GM19328 (cell line): ENCODE measurements around the gene ASTN1.

ENCODE experiments used
- ATAC-seq: cut with Tn5 transposase; IDR thresholded peaks from one replicate; pipeline ENCODE4 v1.9.1; 2021; ENCODE audit warnings: mild to moderate bottlenecking, moderate library complexity; ENCODE audit not compliant: unreplicated experiment

Gene ASTN1

DNA sequence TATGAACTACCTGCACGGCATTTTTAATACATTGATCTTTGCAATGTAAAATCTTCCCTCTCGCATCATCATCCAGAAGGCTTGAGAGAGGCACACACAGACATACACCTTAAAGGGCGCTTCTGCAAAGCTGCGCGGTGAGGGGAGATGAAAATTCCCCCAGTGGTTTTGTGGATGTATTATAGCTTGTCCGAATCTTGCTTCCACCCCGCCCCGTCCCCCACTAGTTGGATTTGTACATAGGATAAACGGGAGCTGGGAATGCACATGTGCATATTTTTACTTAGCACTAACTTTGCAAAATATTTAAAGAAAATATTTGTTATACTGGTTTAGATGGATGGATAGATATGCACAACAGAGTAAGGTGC is 542 bp upstream of the ASTN1 start:
- no peak for ATAC-seq

DNA sequence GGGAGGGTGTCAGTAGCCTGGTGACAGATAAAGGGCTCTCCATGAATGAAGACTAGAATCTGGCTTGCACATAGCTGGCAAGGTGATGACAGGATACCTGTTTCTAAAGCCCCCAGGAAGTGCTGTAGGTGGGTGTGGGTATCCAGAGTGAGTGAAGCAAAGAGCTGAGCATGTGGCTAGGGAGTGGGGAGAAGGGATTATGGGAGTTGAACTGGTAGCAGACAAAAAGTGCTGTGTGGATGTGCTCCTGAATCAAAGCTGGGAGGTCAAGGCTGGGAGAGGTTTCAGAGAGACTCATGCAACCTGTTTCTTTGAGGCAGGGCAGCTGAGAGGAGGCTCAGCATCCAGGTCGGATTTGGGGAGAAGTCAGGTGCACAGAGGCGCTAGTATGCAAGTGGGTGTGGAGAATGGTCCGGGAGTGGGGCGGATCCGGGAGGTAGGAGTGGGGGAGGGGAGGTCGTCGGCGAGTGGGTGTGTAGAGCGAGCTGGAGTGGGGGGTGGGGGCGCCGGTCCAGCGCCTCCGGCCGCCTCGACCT is 600 bp downstream of the ASTN1 start:
- no peak for ATAC-seq

DNA sequence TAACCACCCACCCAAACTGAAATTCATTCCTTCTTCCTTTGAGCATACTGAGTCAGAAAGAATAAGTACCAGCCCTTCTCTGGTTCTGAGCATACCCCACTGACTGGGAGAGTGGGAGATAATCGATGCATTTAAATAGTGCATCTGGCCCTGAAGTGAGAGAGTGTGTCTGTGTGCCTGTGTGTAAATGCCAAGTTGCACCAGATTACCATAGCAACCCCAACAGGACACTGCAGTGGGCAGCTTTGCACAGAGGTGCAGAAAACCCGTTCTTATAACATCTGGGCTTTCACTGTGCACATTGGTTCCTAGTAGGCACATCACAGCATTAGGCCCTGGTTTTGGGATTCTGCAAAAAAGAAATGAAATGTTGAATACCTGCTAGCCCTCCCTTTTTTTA is 2.3 kb downstream of the ASTN1 start:
- no peak for ATAC-seq

DNA sequence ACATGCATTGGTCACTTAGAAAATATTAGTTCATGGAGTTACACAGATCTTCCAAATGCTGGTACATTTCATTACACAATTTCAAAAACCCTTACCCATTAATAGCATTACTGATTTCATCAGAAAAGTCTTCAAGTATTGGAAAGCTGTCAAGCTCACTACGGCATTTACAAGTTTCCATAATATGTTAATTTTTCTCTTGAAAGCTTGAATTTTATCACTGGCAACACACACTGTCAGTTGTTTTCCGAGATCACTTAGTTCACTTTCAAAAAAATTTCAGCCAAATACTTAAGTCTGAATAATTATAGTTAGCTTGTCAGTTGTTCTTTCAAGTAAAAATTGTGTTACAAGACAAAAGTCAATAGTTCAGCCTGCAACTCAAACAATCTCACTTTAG is 18.0 kb downstream of the ASTN1 start:
- no peak for ATAC-seq

DNA sequence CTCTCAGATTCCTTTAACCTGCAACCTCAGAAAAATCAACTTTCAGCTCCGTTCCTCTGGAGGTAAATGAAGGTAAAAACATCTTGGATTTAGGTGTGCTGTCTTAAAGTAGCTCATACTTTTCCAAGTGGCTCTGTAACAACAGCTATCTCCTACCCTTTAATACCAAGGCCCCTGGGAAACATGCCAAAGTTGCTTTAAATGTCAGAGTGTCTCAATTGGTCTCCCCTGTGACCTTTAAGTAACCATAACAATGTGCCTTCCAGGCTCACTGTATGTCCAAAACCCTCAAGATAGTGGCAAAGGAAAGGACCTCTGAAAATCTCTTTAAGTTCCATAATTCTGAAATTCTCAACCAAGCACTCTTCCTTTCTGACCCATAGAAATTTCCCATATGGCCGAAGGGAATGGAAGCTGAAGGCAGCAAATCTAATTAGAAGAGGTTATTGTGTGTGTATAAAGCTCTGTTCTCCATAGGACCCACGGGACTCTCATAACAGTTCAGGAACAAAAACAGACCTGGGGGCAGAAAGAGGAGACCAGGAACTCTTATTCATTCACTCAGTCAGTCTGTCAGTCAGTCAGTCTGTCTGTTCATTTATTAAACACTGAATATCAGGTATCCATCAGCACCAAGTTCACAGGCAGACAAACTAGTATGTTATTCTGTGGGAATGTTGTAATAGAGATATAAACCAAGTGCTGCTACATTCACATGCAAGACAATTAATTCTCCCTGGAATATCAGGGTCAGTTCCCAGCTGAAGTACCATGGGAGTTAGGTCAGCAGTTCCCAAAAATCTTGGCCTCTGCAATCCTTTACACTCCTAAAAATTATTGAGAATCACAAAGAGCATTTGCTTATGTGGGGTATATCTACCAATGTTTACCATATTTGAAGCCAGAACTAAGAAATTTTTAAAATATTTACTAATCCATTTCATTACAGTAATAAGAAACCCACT is 19.1 kb downstream of the ASTN1 start:
- no peak for ATAC-seq

DNA sequence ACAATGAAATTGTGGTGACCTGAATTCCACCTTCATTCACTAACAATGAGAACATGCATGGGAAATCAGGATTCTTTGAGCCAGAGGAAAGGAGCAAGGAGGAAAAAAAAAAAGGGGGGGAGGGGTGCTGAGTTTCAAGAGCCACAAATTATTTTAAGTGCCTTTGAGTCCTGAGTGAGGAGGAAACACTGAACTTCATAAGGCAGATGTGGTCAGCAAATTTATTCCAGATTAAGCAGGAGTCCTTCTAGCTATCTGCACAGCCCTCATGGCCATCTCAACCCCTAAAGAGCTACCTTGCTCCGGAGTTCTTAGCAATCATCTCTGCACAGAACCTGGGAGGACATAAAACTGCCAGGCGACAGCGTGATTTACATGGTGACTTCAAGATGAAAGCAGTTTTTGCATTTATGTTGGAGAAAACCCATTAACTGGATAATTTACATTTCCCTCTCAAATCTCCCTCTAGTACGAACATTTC is 21.7 kb downstream of the ASTN1 start:
- ATAC-seq: no peak

DNA sequence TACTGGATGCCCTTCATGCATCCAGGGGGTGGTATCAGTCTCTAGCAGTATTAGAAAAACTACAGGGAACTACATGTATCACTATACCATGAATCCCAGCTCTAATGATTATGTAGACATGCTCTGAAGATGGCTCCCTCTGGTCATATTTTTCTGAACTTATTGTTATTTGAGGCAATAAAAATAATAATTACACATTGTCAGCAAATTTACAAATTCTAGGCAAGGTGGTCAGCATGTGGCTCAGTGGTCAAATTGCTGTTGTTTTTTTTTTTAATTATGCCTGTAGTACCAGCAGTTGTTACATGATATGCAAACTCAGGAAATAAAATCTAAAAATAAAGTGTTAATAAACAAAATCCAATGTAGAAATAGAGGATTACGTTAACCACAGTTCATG is 22.5 kb downstream of the ASTN1 start:
- no peak for ATAC-seq

DNA sequence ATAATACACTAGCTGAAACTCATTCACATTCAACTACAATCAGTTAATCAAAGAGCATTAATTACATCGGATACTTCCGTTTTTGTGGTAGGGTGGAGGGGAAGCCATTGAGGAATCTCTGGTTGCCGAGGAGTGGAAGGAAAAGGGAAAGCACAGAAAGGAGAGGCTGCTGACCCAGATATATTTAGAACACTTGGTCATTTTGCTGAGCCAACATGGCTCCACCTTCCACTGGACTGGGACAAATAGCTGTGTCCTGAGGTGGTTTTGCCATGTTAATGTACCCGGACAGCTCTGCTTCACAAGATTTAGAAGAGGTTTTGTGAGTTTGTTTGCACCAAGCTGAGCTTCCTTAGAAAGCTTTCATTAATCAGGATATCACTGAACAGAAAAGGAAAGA is 26.2 kb downstream of the ASTN1 start:
- no peak for ATAC-seq

DNA sequence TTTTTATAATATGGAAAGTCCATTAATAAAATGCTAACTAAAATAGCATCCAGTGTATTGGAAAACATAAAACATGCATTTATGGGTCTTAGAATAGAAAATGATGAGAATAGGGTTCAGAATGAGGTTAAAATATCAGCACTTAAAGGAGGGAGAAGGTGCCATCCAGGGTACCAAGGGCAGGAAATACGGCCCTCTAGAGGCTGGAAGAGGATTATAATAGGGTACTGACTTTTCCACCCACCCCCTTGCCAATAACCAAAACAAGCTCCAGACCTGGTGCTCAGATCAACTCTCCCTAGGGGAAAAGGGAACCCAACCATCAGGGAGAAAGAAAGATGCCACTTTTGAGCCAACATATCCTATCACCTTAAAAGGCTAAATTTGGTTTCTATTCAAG is 26.7 kb downstream of the ASTN1 start:
- ATAC-seq: no peak

DNA sequence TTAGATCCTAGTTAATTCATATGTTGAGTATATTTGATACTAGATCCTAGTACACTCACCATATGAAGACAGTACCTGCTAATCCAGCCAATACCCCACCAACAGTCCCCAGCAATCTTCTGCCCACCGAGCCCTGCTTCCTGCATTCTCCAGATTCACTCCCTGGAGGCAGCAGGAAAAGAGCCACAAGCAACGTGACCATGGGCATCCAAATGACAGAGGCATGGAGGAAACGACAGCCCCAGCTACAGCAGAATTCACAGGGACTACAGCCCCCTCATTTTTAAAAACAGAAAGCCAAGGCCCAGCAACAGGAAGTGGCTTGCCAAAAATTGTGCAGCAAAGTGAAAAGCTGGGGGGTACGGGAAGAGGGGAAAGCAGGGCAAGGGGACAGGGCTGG is 29.3 kb downstream of the ASTN1 start:
- ATAC-seq: no peak

DNA sequence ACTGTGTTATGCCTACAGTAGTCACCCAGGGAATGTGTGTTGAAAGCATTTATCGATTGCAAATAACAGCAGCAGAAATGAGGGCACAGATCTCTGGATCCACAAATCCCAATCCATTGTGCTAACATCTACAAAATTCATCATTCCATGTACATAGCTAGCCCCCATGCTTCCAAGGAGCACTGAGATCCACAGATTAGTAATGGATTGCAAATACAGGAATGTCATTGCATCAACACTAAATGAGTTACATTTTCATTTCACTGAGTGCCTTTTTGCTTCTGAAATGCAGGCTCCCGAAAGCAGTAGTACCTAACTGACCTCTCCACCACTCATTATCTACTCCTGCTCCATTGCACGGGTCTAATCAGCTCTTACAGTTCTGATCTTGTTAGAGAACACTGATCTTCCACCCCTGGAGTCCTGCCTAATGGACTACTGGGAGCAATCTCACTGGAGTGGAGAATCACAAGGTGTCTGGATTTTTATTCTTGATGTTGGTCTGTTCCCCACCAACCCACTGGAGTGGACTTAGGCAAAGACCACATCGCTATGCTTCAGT is 30.5 kb downstream of the ASTN1 start:
- ATAC-seq: no peak

DNA sequence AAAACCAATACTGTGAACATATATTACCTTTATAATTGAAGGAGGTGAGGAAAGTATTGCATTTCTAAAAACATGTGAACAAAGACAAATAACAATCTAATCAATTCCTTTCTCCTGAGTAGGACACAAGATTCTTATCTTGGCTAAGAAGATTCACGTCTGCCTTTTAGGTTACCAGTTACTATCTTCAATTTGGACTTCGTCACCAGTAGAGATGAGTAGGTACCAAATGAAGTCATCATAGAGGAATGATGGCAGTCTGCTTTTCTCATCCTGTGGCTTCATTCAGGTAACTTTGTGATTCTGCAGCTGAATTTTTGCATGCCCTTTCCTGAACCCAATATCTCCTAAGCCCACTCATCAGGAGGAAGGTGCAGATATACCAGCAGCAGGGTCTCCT is 32.4 kb downstream of the ASTN1 start:
- no peak for ATAC-seq

DNA sequence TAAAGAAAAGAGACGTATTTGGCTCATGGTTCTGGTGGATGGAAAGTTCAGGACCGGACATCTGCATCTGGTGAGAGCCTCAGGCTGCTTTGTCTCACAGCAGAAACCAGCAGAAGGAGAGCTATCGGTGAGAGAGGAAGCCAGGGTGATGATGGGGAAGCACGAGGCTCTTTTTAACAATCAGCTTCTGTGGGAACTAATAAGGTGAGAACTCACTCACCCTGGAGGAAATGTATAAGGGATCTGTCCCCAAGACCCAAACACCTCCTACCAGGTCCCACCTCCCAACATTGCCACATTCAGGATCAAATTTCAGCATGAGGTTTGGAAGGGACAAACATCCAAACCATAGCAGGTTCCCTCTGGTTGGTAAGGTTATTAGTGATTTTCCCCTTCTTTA is 32.8 kb downstream of the ASTN1 start:
- ATAC-seq: no peak

DNA sequence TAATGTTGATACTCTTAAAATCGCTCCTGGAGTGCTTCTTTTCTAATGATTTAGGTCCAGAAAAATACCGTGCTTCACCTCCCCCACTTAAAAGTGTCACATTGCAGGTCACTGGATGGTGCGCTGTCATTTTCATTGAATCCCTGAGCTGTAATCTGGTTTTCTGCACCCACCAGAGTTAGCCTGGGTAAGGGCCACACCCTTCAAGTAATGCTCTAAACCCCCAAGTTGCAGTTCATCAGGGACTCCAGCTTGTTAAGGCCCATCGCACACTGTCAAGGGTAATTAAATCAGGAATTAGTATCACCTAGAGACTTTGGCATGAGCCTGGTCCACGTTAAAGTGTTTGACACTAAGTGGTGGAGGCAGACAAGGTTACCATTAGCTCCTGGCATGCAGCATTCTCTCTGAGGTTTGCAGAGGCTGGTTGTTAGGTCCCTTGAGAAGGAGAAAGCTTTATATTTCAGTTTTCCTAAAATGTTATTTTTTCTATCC is 34.0 kb downstream of the ASTN1 start:
- ATAC-seq: no peak

DNA sequence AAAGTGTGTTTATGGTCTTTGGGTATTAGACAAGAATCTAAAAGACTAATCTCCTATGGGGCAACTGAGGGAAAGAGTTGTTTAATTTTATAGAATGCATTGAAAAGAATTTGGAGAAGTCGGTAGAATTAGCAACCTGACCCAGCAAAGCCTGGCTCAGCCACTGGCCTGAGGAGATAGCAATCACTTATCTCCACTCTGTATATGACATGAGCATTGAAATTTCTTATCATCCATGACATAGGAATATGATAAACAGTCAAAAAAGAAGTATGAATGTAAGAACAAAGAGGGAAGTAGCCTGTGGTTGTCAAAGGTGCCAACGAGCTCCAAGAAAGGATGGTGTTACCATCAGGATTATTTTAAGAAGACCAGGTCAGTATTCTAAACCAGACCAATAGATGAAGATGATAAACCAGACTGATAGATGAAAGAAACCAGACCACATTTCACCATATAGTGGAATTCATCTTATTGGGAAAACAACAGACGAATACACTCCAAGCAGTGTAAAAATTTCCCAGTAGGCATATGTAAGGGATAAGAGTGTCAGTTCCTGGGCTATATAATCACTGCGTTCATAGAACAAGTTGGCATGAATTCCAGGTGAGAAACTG is 35.7 kb downstream of the ASTN1 start:
- no peak for ATAC-seq

DNA sequence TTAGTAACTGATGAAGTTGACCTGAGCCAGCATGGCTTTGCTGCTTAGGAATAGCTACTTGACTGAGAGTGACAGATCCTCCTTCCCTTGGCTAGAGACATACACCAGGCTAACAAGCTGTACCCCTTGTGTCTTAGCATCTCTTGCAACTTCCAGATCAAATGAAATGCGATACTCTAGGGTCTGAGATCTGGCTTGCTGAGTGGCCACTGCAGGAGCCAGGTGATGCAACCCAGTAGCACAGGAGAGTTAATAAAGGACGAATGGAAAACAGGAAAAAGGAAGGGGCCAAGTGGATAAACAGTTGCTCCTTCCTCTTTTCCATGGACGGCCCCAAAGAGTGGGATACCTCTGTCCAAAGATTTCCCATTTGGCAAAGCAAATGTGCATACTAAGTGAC is 38.2 kb downstream of the ASTN1 start:
- ATAC-seq: no peak

DNA sequence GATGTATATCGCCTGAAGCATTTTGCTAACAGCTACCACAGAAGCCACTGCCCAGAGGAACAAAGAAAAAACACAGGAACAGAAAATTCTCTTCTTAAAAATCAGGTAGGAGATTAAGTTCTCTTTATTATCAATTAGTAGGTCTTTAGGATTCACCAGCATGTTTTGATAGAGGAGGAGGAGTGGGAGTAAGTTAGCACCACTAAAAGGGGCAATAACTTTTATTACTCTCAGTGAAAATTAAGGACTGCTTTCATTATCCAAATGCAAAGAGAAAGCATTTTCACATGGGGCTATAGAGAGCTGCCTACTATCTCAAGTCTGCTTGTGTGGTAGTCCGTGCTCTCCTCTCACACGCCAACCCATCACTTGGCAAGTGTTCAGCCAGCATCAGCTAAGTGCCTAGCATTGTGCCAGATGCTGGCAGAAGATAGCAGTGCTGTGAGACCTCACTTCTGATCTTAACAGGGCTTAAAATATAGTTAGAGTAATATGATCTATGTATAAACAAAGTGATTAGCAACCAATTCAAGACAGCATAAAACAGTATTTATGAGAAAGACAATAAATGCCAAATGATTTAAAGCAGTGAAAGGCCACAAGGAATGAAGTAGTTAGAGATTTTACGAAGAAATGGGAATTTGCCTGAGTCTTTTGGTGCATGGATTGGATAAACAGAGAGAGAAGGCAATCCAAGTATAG is 39.8 kb downstream of the ASTN1 start:
- no peak for ATAC-seq

DNA sequence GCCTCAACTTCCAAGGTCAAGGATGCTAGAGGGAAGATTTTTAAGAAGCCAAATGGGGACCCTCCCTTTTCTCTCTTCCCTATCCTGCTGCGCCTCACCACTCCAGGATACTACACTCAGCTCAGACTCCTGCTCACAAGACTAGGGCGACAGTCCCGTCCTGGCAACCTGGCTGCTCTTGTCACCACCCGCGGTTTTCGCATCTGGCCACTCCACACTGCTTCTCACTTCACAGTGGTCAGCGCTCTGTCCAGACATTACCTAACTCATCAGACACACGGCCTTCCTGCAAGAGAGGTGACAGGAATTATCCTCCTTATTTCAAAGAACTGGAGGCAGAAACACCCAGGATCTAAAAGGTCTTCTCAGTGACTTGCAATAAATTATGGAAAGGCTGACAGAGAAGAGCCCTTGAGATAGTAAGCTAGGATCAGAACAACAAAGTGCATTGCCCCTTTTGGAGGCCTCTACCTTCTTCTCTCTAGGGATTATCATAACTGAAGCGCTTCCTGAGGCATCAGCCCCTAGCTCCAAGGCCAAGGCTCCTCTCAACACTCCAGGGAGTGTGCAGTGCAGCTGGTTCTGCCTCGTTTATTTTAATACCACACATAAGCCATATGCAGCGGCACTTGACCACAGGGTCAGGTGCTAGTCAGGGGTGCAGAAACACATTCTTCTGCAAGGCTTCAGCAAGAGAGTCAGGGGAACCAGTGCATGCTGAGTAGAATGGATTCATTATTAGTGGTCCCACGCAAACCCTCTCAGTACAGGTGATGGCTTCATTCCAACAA is 41.9 kb downstream of the ASTN1 start:
- ATAC-seq: no peak

DNA sequence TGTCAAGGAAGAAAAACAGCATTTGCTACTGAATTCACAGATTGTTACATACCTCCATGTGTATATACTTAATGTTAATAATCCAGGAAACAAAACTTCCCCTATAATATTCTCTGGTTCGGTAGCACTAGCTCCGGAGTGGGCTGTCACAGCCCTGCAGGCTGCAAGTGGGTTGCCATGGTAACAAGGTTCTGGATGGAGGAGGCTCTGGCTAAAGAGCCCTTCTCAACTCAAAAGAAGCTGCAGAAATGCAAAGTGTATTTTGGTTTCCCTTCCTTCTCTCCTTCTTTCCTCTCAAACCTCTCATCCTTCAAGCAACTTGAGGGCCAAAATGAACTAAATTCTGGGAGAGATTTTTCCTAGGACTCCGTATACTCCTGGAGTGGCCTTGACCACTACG is 45.2 kb downstream of the ASTN1 start:
- ATAC-seq: no peak

DNA sequence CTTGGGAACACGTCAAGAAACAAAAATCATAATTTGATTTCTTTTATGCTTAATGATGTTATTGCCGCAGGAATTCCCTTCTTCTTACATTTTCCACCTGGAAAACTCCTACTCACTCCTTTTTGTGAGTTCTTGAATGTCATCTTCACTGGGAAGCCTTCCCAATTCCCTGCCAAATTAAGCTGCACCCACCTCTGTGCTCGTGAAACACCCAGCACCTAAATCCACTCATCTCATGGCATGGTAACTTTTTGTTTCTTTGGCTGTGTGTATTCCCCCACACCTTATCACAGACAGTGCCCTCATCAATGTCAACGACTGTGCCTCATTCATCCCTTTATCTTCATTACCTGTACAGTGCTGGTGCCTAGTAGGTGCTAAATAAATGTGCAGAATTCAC is 45.6 kb downstream of the ASTN1 start:
- ATAC-seq: no peak
